ENCODE measurements around the gene NAV1. TPM values are rescaled to one million over a fixed set of nuclear protein-coding genes. Genes with fewer than 3 reads are reported as not detected.

Gene NAV1
- total RNA-seq, 4 donors from 2014 or later, result 22.9 to 49.2 (median 34.2) TPM

GRCh38 chr1:201513498-201514243, 25.3 kb upstream of the NAV1 start:
- DNase-seq (ENCODE audit: low spot score in 2 of 2), result no peak
- Histone ChIP-seq H3K27ac (peak overlapping the region; percentile 54 to 88 (median 71)), H3K4me1 (peaks cover 0 to 32% (median 23%) of the 10 kb centered on the region in 4 donors), H3K4me3 (no peak overlapping the region), H3K9me3 (no peaks in the 10 kb centered on the region), H3K27me3 (no peaks in the 10 kb centered on the region), H3K36me3 (no peaks in the 10 kb centered on the region)
- WGBS, 2 donors, result 79 to 85% methylated on average over 6 of the region's 6 CpGs
- no peak for TF ChIP-seq CTCF (IDR thresholded peaks at IDR 0.05)
- no peak for TF ChIP-seq POLR2A (IDR thresholded peaks at IDR 0.05)
- no peak for TF ChIP-seq EP300 (IDR thresholded peaks at IDR 0.05)

GRCh38 chr1:201514466-201514865, 24.5 kb upstream of the NAV1 start:
- no peak overlapping the region for H3K4me3 ChIP-seq
- H3K4me1 ChIP-seq, result peaks cover 0 to 32% (median 23%) of the 10 kb centered on the region in 4 donors
- H3K9me3 ChIP-seq, result no peaks in the 10 kb centered on the region
- TF ChIP-seq EP300 (IDR thresholded peaks at IDR 0.05) (no peak), CTCF (IDR thresholded peaks at IDR 0.05) (no peak), POLR2A (IDR thresholded peaks at IDR 0.05) (no peak)
- H3K27me3 ChIP-seq, result no peaks in the 10 kb centered on the region
- no peaks in the 10 kb centered on the region for H3K36me3 ChIP-seq
- no peak for DNase-seq (ENCODE audit: low spot score in 2 of 2)
- 100% methylated on average over 2 of the region's 2 CpGs for WGBS, 2 donors
- peak overlapping the region in 1 of 4 donors; percentile 87 for H3K27ac ChIP-seq

GRCh38 chr1:201515062-201515750, 23.7 kb upstream of the NAV1 start:
- Histone ChIP-seq H3K36me3 (no peaks in the 10 kb centered on the region), H3K4me3 (no peak overlapping the region), H3K4me1 (peaks cover 0 to 32% (median 23%) of the 10 kb centered on the region in 4 donors), H3K9me3 (no peaks in the 10 kb centered on the region), H3K27ac (no peak overlapping the region), H3K27me3 (no peaks in the 10 kb centered on the region)
- DNase-seq (ENCODE audit: low spot score in 2 of 2), result no peak
- WGBS, 2 donors, result 88 to 89% methylated on average over 9 of the region's 9 CpGs
- TF ChIP-seq EP300 (IDR thresholded peaks at IDR 0.05) (no peak), CTCF (IDR thresholded peaks at IDR 0.05) (no peak), POLR2A (IDR thresholded peaks at IDR 0.05) (no peak)

- Histone ChIP-seq H3K36me3 (no peaks in the 10 kb centered on the region), H3K27me3 (no peaks in the 10 kb centered on the region), H3K4me1 (peaks cover 0 to 29% (median 23%) of the 10 kb centered on the region in 4 donors), H3K9me3 (no peaks in the 10 kb centered on the region), H3K4me3 (no peak overlapping the region), H3K27ac (no peak overlapping the region)
- WGBS, 2 donors, result 87 to 100% methylated on average over 1 of the region's 1 CpG
- TF ChIP-seq EP300 (IDR thresholded peaks at IDR 0.05), result no peak
- TF ChIP-seq POLR2A (IDR thresholded peaks at IDR 0.05), result no peak
- no peak for TF ChIP-seq CTCF (IDR thresholded peaks at IDR 0.05)
- DNase-seq (ENCODE audit: low spot score in 2 of 2), result no peak
Measured at GRCh38 chr1:201515895-201516294, 23.0 kb upstream of the NAV1 start.

- TF ChIP-seq EP300 (IDR thresholded peaks at IDR 0.05), result no peak
- H3K36me3 ChIP-seq, result no peaks in the 10 kb centered on the region
- WGBS, 2 donors, result 91 to 96% methylated on average over 2 of the region's 2 CpGs
Measured at GRCh38 chr1:201516511-201517127, 22.3 kb upstream of the NAV1 start.

More at GRCh38 chr1:201516511-201517127, 22.3 kb upstream of the NAV1 start:
- Histone ChIP-seq H3K27ac (no peak overlapping the region), H3K4me1 (peaks cover 0 to 22% (median 17%) of the 10 kb centered on the region in 4 donors), H3K27me3 (no peaks in the 10 kb centered on the region), H3K9me3 (no peaks in the 10 kb centered on the region), H3K4me3 (no peak overlapping the region)
- DNase-seq (ENCODE audit: low spot score in 2 of 2), result no peak
